Measurements from ENCODE around the gene COG7.

DNA sequence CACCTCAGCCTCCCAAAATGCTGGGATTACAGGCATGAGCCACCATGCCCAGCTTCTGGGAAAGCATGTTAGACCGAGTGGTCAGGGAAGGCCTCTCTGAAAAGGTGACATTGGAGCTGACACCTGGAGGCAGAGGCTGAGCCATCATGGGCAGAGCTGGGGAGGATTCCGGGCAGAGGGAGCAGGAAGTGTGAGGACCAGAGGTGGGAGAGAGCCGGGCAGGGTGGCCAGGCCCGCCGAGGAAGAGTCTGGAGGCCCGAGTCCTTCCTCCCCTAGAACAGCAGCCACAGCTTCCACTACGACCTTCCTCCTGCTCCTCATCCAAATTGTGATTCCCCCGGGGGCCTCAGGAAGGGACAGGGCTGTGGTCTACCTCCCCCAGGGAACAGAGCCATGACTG, 74.7 kb downstream of the COG7 start:
- TF ChIP-seq, protein P1, sequence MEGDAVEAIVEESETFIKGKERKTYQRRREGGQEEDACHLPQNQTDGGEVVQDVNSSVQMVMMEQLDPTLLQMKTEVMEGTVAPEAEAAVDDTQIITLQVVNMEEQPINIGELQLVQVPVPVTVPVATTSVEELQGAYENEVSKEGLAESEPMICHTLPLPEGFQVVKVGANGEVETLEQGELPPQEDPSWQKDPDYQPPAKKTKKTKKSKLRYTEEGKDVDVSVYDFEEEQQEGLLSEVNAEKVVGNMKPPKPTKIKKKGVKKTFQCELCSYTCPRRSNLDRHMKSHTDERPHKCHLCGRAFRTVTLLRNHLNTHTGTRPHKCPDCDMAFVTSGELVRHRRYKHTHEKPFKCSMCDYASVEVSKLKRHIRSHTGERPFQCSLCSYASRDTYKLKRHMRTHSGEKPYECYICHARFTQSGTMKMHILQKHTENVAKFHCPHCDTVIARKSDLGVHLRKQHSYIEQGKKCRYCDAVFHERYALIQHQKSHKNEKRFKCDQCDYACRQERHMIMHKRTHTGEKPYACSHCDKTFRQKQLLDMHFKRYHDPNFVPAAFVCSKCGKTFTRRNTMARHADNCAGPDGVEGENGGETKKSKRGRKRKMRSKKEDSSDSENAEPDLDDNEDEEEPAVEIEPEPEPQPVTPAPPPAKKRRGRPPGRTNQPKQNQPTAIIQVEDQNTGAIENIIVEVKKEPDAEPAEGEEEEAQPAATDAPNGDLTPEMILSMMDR (IDR thresholded peaks at IDR 0.05), result no peak
- TF ChIP-seq ELF1 (IDR thresholded peaks at IDR 0.05), result no peak
- no peak for TF ChIP-seq TAF1 (IDR thresholded peaks at IDR 0.05; ENCODE audit: borderline replicate concordance, low read depth, low read length)
- no peak for TF ChIP-seq ZBTB33 (IDR thresholded peaks at IDR 0.05; ENCODE audit: borderline replicate concordance, low read depth)
